Stomach smooth muscle (tissue), 2 donors: Measurements from ENCODE around the gene CCL28.
"Not testable (repeated sequence)": the region's sequence is repeated elsewhere in the genome, so short reads cannot be mapped to it uniquely, and the experiment has no call there.

Experiments used
- H3K27ac ChIP-seq: one replicate; pipeline ENCODE4 v1.7.0; 2013; ENCODE audit warnings: mild to moderate bottlenecking, low read length, inconsistent platforms
- H3K27me3 ChIP-seq, 2 donors: one replicate each; pipeline ENCODE4 v1.7.0; 2013; ENCODE audit warnings: low read length in 2 of 2; ENCODE audit not compliant: insufficient read depth in 2 of 2, control insufficient read depth in 1 of 2
- H3K36me3 ChIP-seq, 2 donors: one replicate each; pipeline ENCODE4 v1.7.0; 2013; ENCODE audit warnings: low read length in 2 of 2; ENCODE audit not compliant: control insufficient read depth in 2 of 2, insufficient read depth in 2 of 2
- H3K4me1 ChIP-seq: one replicate; pipeline ENCODE4 v1.7.0; 2013; ENCODE audit warnings: low read length; ENCODE audit not compliant: control insufficient read depth, insufficient read depth
- H3K4me3 ChIP-seq, 2 donors: one replicate each; pipeline ENCODE4 v1.7.0; 2013; ENCODE audit warnings: low read length in 2 of 2
- H3K9ac ChIP-seq, 2 donors: one replicate each; pipeline ENCODE4 v1.7.0; 2013; ENCODE audit warnings: low read length in 2 of 2, mild to moderate bottlenecking in 1 of 2
- H3K9me3 ChIP-seq, 2 donors: one replicate each; pipeline ENCODE4 v1.7.0; 2013; ENCODE audit warnings: low read length in 2 of 2; ENCODE audit not compliant: control insufficient read depth in 2 of 2
- donor health status: healthy.
- donor health status: Pancreatic carcinoma.

Gene CCL28

GRCh38 chr5:43423086-43423485 lies 10.9 kb upstream of the CCL28 start:
- not testable (repeated sequence) for H3K9ac ChIP-seq, H3K36me3 ChIP-seq, H3K4me1 ChIP-seq, H3K9me3 ChIP-seq, H3K4me3 ChIP-seq, H3K27me3 ChIP-seq, H3K27ac ChIP-seq

GRCh38 chr5:43422143-43422542 lies 10.0 kb upstream of the CCL28 start:
- H3K27ac ChIP-seq: no peak overlapping the region
- no peak overlapping the region for H3K9ac ChIP-seq
- H3K4me1 ChIP-seq: no peaks in the 10 kb centered on the region
- no peaks in the 10 kb centered on the region for H3K36me3 ChIP-seq
- H3K27me3 ChIP-seq: no peaks in the 10 kb centered on the region
- H3K4me3 ChIP-seq: no peak overlapping the region
- no peaks in the 10 kb centered on the region for H3K9me3 ChIP-seq

- Histone ChIP-seq H3K9me3 (no peaks in the 10 kb centered on the region), H3K36me3 (no peaks in the 10 kb centered on the region), H3K4me3 (no peak overlapping the region), H3K27ac (no peak overlapping the region), H3K4me1 (no peaks in the 10 kb centered on the region), H3K9ac (no peak overlapping the region), H3K27me3 (no peaks in the 10 kb centered on the region)
Observed at GRCh38 chr5:43421450-43422133, 9.4 kb upstream of the CCL28 start.

GRCh38 chr5:43420241-43420640 lies 8.1 kb upstream of the CCL28 start:
- Histone ChIP-seq H3K36me3 (no peaks in the 10 kb centered on the region), H3K9ac (no peak overlapping the region), H3K4me3 (no peak overlapping the region), H3K27ac (no peak overlapping the region), H3K9me3 (no peaks in the 10 kb centered on the region), H3K4me1 (no peaks in the 10 kb centered on the region), H3K27me3 (no peaks in the 10 kb centered on the region)

- H3K9me3 ChIP-seq: no peaks in the 10 kb centered on the region
- peaks cover 2% of the 10 kb centered on the region for H3K4me1 ChIP-seq
- no peak overlapping the region for H3K27ac ChIP-seq
Observed at GRCh38 chr5:43418561-43418960, 6.4 kb upstream of the CCL28 start.

GRCh38 chr5:43416803-43417394 lies 4.7 kb upstream of the CCL28 start:
- H3K36me3 ChIP-seq: no peaks in the 10 kb centered on the region
- H3K4me3 ChIP-seq: no peak overlapping the region
- H3K27me3 ChIP-seq: no peaks in the 10 kb centered on the region
- no peaks in the 10 kb centered on the region for H3K9me3 ChIP-seq
- H3K27ac ChIP-seq: no peak overlapping the region
- H3K9ac ChIP-seq: no peak overlapping the region
- H3K4me1 ChIP-seq: peaks cover 2% of the 10 kb centered on the region

More at GRCh38 chr5:43418561-43418960, 6.4 kb upstream of the CCL28 start:
- no peaks in the 10 kb centered on the region for H3K27me3 ChIP-seq
- no peak overlapping the region for H3K9ac ChIP-seq
- no peak overlapping the region for H3K4me3 ChIP-seq
- no peaks in the 10 kb centered on the region for H3K36me3 ChIP-seq

- Histone ChIP-seq H3K4me1 (peaks cover 2% of the 10 kb centered on the region), H3K36me3 (no peaks in the 10 kb centered on the region), H3K4me3 (no peak overlapping the region), H3K9ac (no peak overlapping the region), H3K27ac (no peak overlapping the region), H3K9me3 (no peaks in the 10 kb centered on the region), H3K27me3 (no peaks in the 10 kb centered on the region)
Observed at GRCh38 chr5:43415935-43416802, 4.0 kb upstream of the CCL28 start.

- Histone ChIP-seq H3K36me3 (no peaks in the 10 kb centered on the region), H3K27me3 (no peaks in the 10 kb centered on the region), H3K27ac (no peak overlapping the region), H3K9ac (no peak overlapping the region), H3K4me3 (no peak overlapping the region), H3K9me3 (no peaks in the 10 kb centered on the region), H3K4me1 (peaks cover 2% of the 10 kb centered on the region)
Observed at GRCh38 chr5:43413966-43414365, 1.8 kb upstream of the CCL28 start.

- Histone ChIP-seq H3K27ac (no peak overlapping the region), H3K36me3 (no peaks in the 10 kb centered on the region), H3K4me3 (no peak overlapping the region), H3K9me3 (no peaks in the 10 kb centered on the region), H3K27me3 (no peaks in the 10 kb centered on the region), H3K9ac (no peak overlapping the region), H3K4me1 (peaks cover 2% of the 10 kb centered on the region)
Observed at GRCh38 chr5:43412644-43413043, 453 bp upstream of the CCL28 start.

- Histone ChIP-seq H3K27ac (no peak overlapping the region), H3K36me3 (no peaks in the 10 kb centered on the region), H3K9ac (no peak overlapping the region), H3K4me1 (peaks cover 2% of the 10 kb centered on the region), H3K4me3 (no peak overlapping the region), H3K27me3 (no peaks in the 10 kb centered on the region), H3K9me3 (no peaks in the 10 kb centered on the region)
Observed at GRCh38 chr5:43411495-43411894, 696 bp downstream of the CCL28 start.
